Fibroblast of lung (primary cell): ENCODE data around the gene HADH.

ENCODE experiments used
- EZH2 ChIP-seq: IDR thresholded peaks from 2 replicates; pipeline ENCODE4 v1.5.1; 2012; ENCODE audit warnings: low read length, control low read depth, mild to moderate bottlenecking; ENCODE audit errors: missing control alignments
- TF ChIP-seq, protein P1 (sequence below), 2 donors: IDR thresholded peaks in 1 of 2; conservative IDR thresholded peaks in 1 of 2; 1 replicate in 1 of 2; 2 replicates in 1 of 2; pipeline ENCODE4 v1.5.1; 2011 to 2012; ENCODE audit warnings: low read length in 2 of 2, control low read depth in 1 of 2, inconsistent platforms in 1 of 2, low read depth in 1 of 2, mild to moderate bottlenecking in 1 of 2

DNA sequence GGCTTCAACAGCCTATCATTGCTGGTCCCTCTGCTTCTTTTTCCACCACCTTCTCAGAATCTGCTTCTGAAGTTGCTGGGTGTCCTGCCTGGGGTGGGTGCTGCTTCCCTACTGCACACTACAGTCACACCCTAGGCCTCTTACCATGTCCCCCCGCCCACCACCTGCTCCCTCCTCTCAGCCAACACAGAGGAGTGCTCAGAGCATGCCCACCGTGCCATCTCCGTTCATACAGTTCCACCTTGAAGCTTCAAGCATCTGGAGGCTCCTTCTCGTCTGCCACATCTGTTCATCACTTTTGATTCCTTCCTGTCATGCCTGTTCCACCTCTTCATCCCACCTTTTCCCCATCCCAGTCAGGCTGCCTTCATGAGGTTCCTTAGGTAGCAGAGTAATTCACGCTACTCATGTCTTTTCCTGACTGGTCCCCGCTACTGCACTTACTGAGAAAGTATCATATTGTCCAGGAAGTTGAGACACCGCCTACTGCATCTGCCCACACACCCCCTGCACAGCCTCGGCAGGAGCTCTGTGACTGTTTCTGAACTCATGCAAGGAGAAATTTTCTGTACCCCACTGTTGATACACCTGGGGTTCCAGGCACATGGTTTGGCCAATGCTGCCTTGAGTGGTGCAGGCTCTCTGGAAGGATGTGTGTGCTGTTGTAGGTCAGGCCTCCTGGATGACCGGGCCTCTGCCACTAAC lies 39.5 kb downstream of the HADH start:
- TF ChIP-seq, protein P1, sequence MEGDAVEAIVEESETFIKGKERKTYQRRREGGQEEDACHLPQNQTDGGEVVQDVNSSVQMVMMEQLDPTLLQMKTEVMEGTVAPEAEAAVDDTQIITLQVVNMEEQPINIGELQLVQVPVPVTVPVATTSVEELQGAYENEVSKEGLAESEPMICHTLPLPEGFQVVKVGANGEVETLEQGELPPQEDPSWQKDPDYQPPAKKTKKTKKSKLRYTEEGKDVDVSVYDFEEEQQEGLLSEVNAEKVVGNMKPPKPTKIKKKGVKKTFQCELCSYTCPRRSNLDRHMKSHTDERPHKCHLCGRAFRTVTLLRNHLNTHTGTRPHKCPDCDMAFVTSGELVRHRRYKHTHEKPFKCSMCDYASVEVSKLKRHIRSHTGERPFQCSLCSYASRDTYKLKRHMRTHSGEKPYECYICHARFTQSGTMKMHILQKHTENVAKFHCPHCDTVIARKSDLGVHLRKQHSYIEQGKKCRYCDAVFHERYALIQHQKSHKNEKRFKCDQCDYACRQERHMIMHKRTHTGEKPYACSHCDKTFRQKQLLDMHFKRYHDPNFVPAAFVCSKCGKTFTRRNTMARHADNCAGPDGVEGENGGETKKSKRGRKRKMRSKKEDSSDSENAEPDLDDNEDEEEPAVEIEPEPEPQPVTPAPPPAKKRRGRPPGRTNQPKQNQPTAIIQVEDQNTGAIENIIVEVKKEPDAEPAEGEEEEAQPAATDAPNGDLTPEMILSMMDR (conservative IDR thresholded peaks at IDR 0.05 in 1 of 2, IDR thresholded peaks at IDR 0.05 in 1 of 2; ENCODE audit: low read depth in 1 of 2, low read length in 2 of 2): no peak
- TF ChIP-seq EZH2: no peak
